Smooth muscle cell (in vitro differentiated cells): ENCODE data around the gene NPTX1. TPM values are rescaled to one million over a fixed set of nuclear protein-coding genes. Genes with fewer than 3 reads are reported as not detected.

ENCODE experiments used
- DNase-seq: peaks from one replicate; lab custom pipeline; 2025; ENCODE audit not compliant: unreplicated experiment; lab: John Stamatoyannopoulos, UW
- H2AFZ ChIP-seq: fragments of 200-600 bp; sonication (generic); 2 replicates; pipeline ENCODE4 v1.6.0; 2016; ENCODE audit warnings: antibody characterized with exemption, low read depth, mild to moderate bottlenecking
- H3F3A ChIP-seq: fragments of 200-600 bp; sonication (generic); 2 replicates; pipeline ENCODE4 v1.6.0; 2017; ENCODE audit warnings: antibody characterized with exemption, low read depth
- H3K27ac ChIP-seq: fragments of 200-600 bp; sonication (generic); 2 replicates; pipeline ENCODE4 v1.5.1; 2016; ENCODE audit warnings: low read depth, mild to moderate bottlenecking
- H3K27me3 ChIP-seq: fragments of 200-600 bp; sonication (generic); 2 replicates; pipeline ENCODE4 v1.6.1; 2016; ENCODE audit warnings: low read depth, mild to moderate bottlenecking
- H3K36me3 ChIP-seq: fragments of 200-600 bp; sonication (generic); 2 replicates; pipeline ENCODE4 v1.5.1; 2016; ENCODE audit warnings: low read depth
- H3K4me1 ChIP-seq: fragments of 200-600 bp; sonication (generic); 2 replicates; pipeline ENCODE4 v1.5.1; 2016; ENCODE audit warnings: low read depth
- H3K4me2 ChIP-seq: fragments of 200-600 bp; sonication (generic); 2 replicates; pipeline ENCODE4 v1.6.0; 2016; ENCODE audit warnings: mild to moderate bottlenecking
- H3K4me3 ChIP-seq: fragments of 200-600 bp; sonication (generic); 2 replicates; pipeline ENCODE4 v1.5.1; 2016; ENCODE audit warnings: mild to moderate bottlenecking
- H3K79me2 ChIP-seq: fragments of 200-600 bp; sonication (generic); 2 replicates; pipeline ENCODE4 v1.6.0; 2016; ENCODE audit warnings: low read depth, mild to moderate bottlenecking
- H3K9ac ChIP-seq: fragments of 200-600 bp; sonication (generic); 2 replicates; pipeline ENCODE4 v1.6.0; 2016; ENCODE audit warnings: low read depth
- H3K9me3 ChIP-seq: fragments of 200-600 bp; sonication (generic); replicated peaks from 2 replicates; pipeline ENCODE4 v1.5.1; 2016; ENCODE audit warnings: low read depth
- H4K20me1 ChIP-seq: fragments of 200-600 bp; sonication (generic); 2 replicates; pipeline ENCODE4 v1.6.0; 2016; ENCODE audit warnings: low read depth
- CTCF ChIP-seq: fragments of 200-600 bp; sonication (generic); IDR thresholded peaks from 2 replicates; pipeline ENCODE4 v1.5.1; 2017; ENCODE audit warnings: borderline replicate concordance, mild to moderate bottlenecking, antibody characterized with exemption; ENCODE audit not compliant: insufficient read depth, poor library complexity, severe bottlenecking
- WGBS: methylation state at CpG from one replicate; pipeline ENCODE4 v1.1.7; 2016; ENCODE audit warnings: low lambda C conversion rate; 5-methylcytosine and 5-hydroxymethylcytosine counted together
- polyA plus RNA-seq: library from polyadenylated mRNA; unstranded; fragments of >200 nt; fragmentation: Nextera tagmentation; extraction: Ambion mirVana; gene quantifications from 2 replicates; pipeline ENCODE4 v1.2.1, GENCODE V29; 2016
- total RNA-seq: library from RNA; depleted of rRNA; stranded (reverse); fragments of >200 nt; gene quantifications from 2 replicates; pipeline ENCODE4 v1.2.3, GENCODE V29; 2014

The NPTX1 gene
- total and polyA plus RNA-seq, 2 experiments from 2014 or later, result 1.8 to 5.9 TPM

GRCh38 chr17:80461528-80462160 lies 14.8 kb downstream of the NPTX1 start:
- no peaks in the 10 kb centered on the region for H3K4me1 ChIP-seq
- TF ChIP-seq CTCF, result no peak
- no peaks in the 10 kb centered on the region for H4K20me1 ChIP-seq
- peaks cover 44% of the 10 kb centered on the region for H3K27me3 ChIP-seq
- no peaks in the 10 kb centered on the region for H3K9me3 ChIP-seq
- no peak overlapping the region for H3K9ac ChIP-seq
- H3K27ac ChIP-seq, result no peak overlapping the region
- no peak for DNase-seq
- WGBS, result 72% methylated on average over 20 of the region's 20 CpGs
- no peak overlapping the region for H2AFZ ChIP-seq
- H3K4me2 ChIP-seq, result no peak overlapping the region
- no peaks in the 10 kb centered on the region for H3K36me3 ChIP-seq
- H3K4me3 ChIP-seq, result no peak overlapping the region
- H3K79me2 ChIP-seq, result no peaks in the 10 kb centered on the region
- H3F3A ChIP-seq, result no peaks in the 10 kb centered on the region

GRCh38 chr17:80460429-80460834 lies 16.0 kb downstream of the NPTX1 start:
- no peak for DNase-seq
- no peaks in the 10 kb centered on the region for H3K36me3 ChIP-seq
- H3K9me3 ChIP-seq, result no peaks in the 10 kb centered on the region
- no peak overlapping the region for H3K27ac ChIP-seq
- WGBS, result 57% methylated on average over 8 of the region's 8 CpGs
- H3K4me3 ChIP-seq, result no peak overlapping the region
- H3K79me2 ChIP-seq, result no peaks in the 10 kb centered on the region
- TF ChIP-seq CTCF, result no peak
- no peak overlapping the region for H3K9ac ChIP-seq
- peaks cover 3% of the 10 kb centered on the region for H3K4me1 ChIP-seq
- peaks cover 32% of the 10 kb centered on the region for H3K27me3 ChIP-seq
- no peaks in the 10 kb centered on the region for H3F3A ChIP-seq
- no peak overlapping the region for H2AFZ ChIP-seq
- no peaks in the 10 kb centered on the region for H4K20me1 ChIP-seq
- H3K4me2 ChIP-seq, result no peak overlapping the region

GRCh38 chr17:80459234-80459633 lies 17.2 kb downstream of the NPTX1 start:
- no peak for TF ChIP-seq CTCF
- Histone ChIP-seq H3K4me3 (no peak overlapping the region), H3K79me2 (no peaks in the 10 kb centered on the region), H2AFZ (no peak overlapping the region), H3K9me3 (no peaks in the 10 kb centered on the region), H3K4me2 (no peak overlapping the region), H3K4me1 (peaks cover 5% of the 10 kb centered on the region), H3F3A (no peaks in the 10 kb centered on the region), H3K27ac (no peak overlapping the region), H4K20me1 (no peaks in the 10 kb centered on the region), H3K27me3 (peaks cover 21% of the 10 kb centered on the region), H3K9ac (no peak overlapping the region), H3K36me3 (no peaks in the 10 kb centered on the region)
- no peak for DNase-seq
- WGBS, result 88% methylated on average over 11 of the region's 11 CpGs

- Histone ChIP-seq H3F3A (no peaks in the 10 kb centered on the region), H3K9me3 (no peaks in the 10 kb centered on the region), H3K4me3 (no peak overlapping the region), H3K79me2 (no peaks in the 10 kb centered on the region), H3K36me3 (no peaks in the 10 kb centered on the region), H3K27ac (no peak overlapping the region), H3K27me3 (peaks cover 14% of the 10 kb centered on the region), H3K4me1 (peaks cover 9% of the 10 kb centered on the region), H2AFZ (no peak overlapping the region), H3K4me2 (no peak overlapping the region), H3K9ac (no peak overlapping the region), H4K20me1 (no peaks in the 10 kb centered on the region)
- DNase-seq, result no peak
- WGBS, result 88% methylated on average over 8 of the region's 8 CpGs
- TF ChIP-seq CTCF, result no peak
Observed at GRCh38 chr17:80458016-80458415, 18.4 kb downstream of the NPTX1 start.
